H9 (cell line): Measurements from ENCODE around the gene THOC7. TPM values are rescaled to one million over a fixed set of nuclear protein-coding genes. Genes with fewer than 3 reads are reported as not detected.

Experiments
- DNase-seq: peaks from one replicate; pipeline ENCODE4 v3.0.0-alpha.2; 2017
- H2AFZ ChIP-seq: one replicate; pipeline ENCODE4 v1.6.1; 2013; ENCODE audit warnings: mild to moderate bottlenecking, low read length, control low read depth, moderate library complexity
- H2AK5ac ChIP-seq: 2 replicates; pipeline ENCODE4 v1.6.1; 2013; ENCODE audit warnings: low read length, control low read depth, mixed read lengths; ENCODE audit not compliant: insufficient read length
- H2BK120ac ChIP-seq: one replicate; pipeline ENCODE4 v1.6.1; 2013; ENCODE audit warnings: low read depth, mild to moderate bottlenecking, low read length, control low read depth, inconsistent platforms; ENCODE audit not compliant: poor library complexity, severe bottlenecking
- H2BK12ac ChIP-seq: 2 replicates; pipeline ENCODE4 v1.6.1; 2013; ENCODE audit warnings: low read length, control low read depth, mixed read lengths, low read depth; ENCODE audit not compliant: insufficient read length
- H2BK15ac ChIP-seq: 2 replicates; pipeline ENCODE4 v1.6.1; 2013; ENCODE audit warnings: low read depth, low read length, control low read depth
- H2BK20ac ChIP-seq: one replicate; pipeline ENCODE4 v1.6.1; 2013; ENCODE audit warnings: low read depth, mild to moderate bottlenecking, low read length, control low read depth, inconsistent platforms; ENCODE audit not compliant: poor library complexity, severe bottlenecking
- H2BK5ac ChIP-seq: 2 replicates; pipeline ENCODE4 v1.6.1; 2013; ENCODE audit warnings: low read length, control low read depth, mixed read lengths; ENCODE audit not compliant: insufficient read length
- H3K14ac ChIP-seq: 2 replicates; pipeline ENCODE4 v1.6.1; 2013; ENCODE audit warnings: low read length, control low read depth; ENCODE audit not compliant: insufficient read depth
- H3K18ac ChIP-seq: 2 replicates; pipeline ENCODE4 v1.6.1; 2013; ENCODE audit warnings: low read depth, mild to moderate bottlenecking, mixed read lengths, low read length, control low read depth; ENCODE audit not compliant: insufficient read length
- H3K23ac ChIP-seq: 2 replicates; pipeline ENCODE4 v1.6.1; 2013; ENCODE audit warnings: low read length, control low read depth, mixed read lengths, low read depth; ENCODE audit not compliant: insufficient read length
- H3K23me2 ChIP-seq: 2 replicates; pipeline ENCODE4 v1.6.1; 2013; ENCODE audit warnings: low read depth, mild to moderate bottlenecking, mixed read lengths, low read length, control low read depth; ENCODE audit not compliant: insufficient read length, poor library complexity, severe bottlenecking
- H3K27ac ChIP-seq: 2 replicates; pipeline ENCODE4 v1.5.1; 2013; ENCODE audit warnings: low read length, control low read depth, mixed read lengths, low read depth; ENCODE audit not compliant: insufficient read length
- H3K27me3 ChIP-seq: 2 replicates; pipeline ENCODE4 v1.6.1; 2013; ENCODE audit warnings: low read length, control low read depth, inconsistent platforms; ENCODE audit not compliant: insufficient read depth
- H3K4ac ChIP-seq: 2 replicates; pipeline ENCODE4 v1.6.1; 2013; ENCODE audit warnings: low read depth, mild to moderate bottlenecking, control low read depth, inconsistent platforms, low read length, moderate library complexity
- H3K4me1 ChIP-seq: 2 replicates; pipeline ENCODE4 v1.6.1; 2013; ENCODE audit warnings: low read length, control low read depth, inconsistent platforms; ENCODE audit not compliant: insufficient read depth
- H3K4me2 ChIP-seq: 2 replicates; pipeline ENCODE4 v1.6.1; 2013; ENCODE audit warnings: low read length, control low read depth, mixed read lengths; ENCODE audit not compliant: insufficient read length, insufficient read depth
- H3K56ac ChIP-seq: 2 replicates; pipeline ENCODE4 v1.6.1; 2013; ENCODE audit warnings: low read depth, mild to moderate bottlenecking, mixed read lengths, low read length, control low read depth; ENCODE audit not compliant: insufficient read length
- H3K79me1 ChIP-seq: 2 replicates; pipeline ENCODE4 v1.6.1; 2013; ENCODE audit warnings: low read depth, mild to moderate bottlenecking, moderate library complexity, low read length, control low read depth, inconsistent platforms; ENCODE audit not compliant: insufficient read depth, poor library complexity, severe bottlenecking
- H3K79me2 ChIP-seq: 2 replicates; pipeline ENCODE4 v1.6.1; 2013; ENCODE audit warnings: low read length, control low read depth, inconsistent platforms; ENCODE audit not compliant: insufficient read depth
- H3K9ac ChIP-seq: 2 replicates; pipeline ENCODE4 v1.6.1; 2013; ENCODE audit warnings: low read length, control low read depth, mixed read lengths; ENCODE audit not compliant: insufficient read length; ENCODE audit errors: extremely low read depth
- H3K9me3 ChIP-seq: one replicate; pipeline ENCODE4 v1.6.1; 2013; ENCODE audit warnings: low read depth, low read length, inconsistent platforms; ENCODE audit not compliant: control insufficient read depth
- H3T11ph ChIP-seq: one replicate; pipeline ENCODE4 v1.6.1; 2013; ENCODE audit warnings: mild to moderate bottlenecking, low read length, control low read depth, inconsistent platforms
- H4K20me1 ChIP-seq: one replicate; pipeline ENCODE4 v1.6.1; 2013; ENCODE audit not compliant: control insufficient read depth, insufficient read length, insufficient read depth
- H4K5ac ChIP-seq: 2 replicates; pipeline ENCODE4 v1.6.1; 2013; ENCODE audit warnings: low read depth, mild to moderate bottlenecking, mixed read lengths, low read length, control low read depth; ENCODE audit not compliant: insufficient read length
- H4K8ac ChIP-seq: replicated peaks from 2 replicates; pipeline ENCODE4 v1.6.1; 2013; ENCODE audit warnings: low read length, control low read depth, mixed read lengths, low read depth; ENCODE audit not compliant: insufficient read length
- H4K91ac ChIP-seq: 2 replicates; pipeline ENCODE4 v1.6.1; 2013; ENCODE audit warnings: low read depth, mild to moderate bottlenecking, moderate library complexity, mixed read lengths, low read length, control low read depth; ENCODE audit not compliant: insufficient read length
- H3K27ac Mint-ChIP-seq, 3 experiments: 2 replicates in 2 of 3; 3 replicates in 1 of 3; pipeline ENCODE4 v1.8.0; 2020 to 2021; ENCODE audit warnings: mixed read lengths in 3 of 3, mild to moderate bottlenecking in 1 of 3, moderate library complexity in 1 of 3
- H3K27me3 Mint-ChIP-seq: 2 replicates; pipeline ENCODE4 v1.8.0; 2021; ENCODE audit warnings: low read depth, mild to moderate bottlenecking, moderate library complexity, mixed read lengths
- H3K36me3 Mint-ChIP-seq, 3 experiments: 2 replicates in 2 of 3; 3 replicates in 1 of 3; pipeline ENCODE4 v1.8.0; 2020 to 2021; ENCODE audit warnings: low read depth in 3 of 3, mixed read lengths in 3 of 3; ENCODE audit not compliant: insufficient read depth in 1 of 3
- H3K4me1 Mint-ChIP-seq, 2 experiments: 2 replicates each; pipeline ENCODE4 v1.8.0; 2020; ENCODE audit warnings: mixed read lengths in 2 of 2
- H3K4me3 Mint-ChIP-seq, 2 experiments: 2 replicates in 1 of 2; 3 replicates in 1 of 2; pipeline ENCODE4 v1.8.0; 2020 to 2021; ENCODE audit warnings: mild to moderate bottlenecking in 2 of 2, mixed read lengths in 2 of 2, moderate library complexity in 1 of 2
- H3K9me3 Mint-ChIP-seq, 2 experiments: 2 replicates in 1 of 2; 3 replicates in 1 of 2; pipeline ENCODE4 v1.8.0; 2020; ENCODE audit warnings: mild to moderate bottlenecking in 2 of 2, mixed read lengths in 2 of 2, moderate library complexity in 1 of 2
- CTCF ChIP-seq: fragments of 200-600 bp; sonication (generic); conservative IDR thresholded peaks from 3 replicates; pipeline ENCODE4 v1.8.0; 2021; ENCODE audit warnings: antibody characterized with exemption, mild to moderate bottlenecking
- WGBS: extraction: QIAGEN DNeasy Blood & Tissue Kit; methylation state at CpG from one replicate; pipeline ENCODE4 v1.1.7; 2013; ENCODE audit warnings: missing lambda C conversion rate, low lambda C conversion rate, mixed read lengths; ENCODE audit not compliant: insufficient read length; ENCODE audit errors: extremely low coverage; 5-methylcytosine and 5-hydroxymethylcytosine counted together
- total RNA-seq: library from RNA; stranded (reverse); gene quantifications from 2 replicates; pipeline ENCODE4 v1.2.1, GENCODE V29; 2021

The THOC7 gene
- total RNA-seq, 1 experiment from 2014 or later, result 63.3 TPM

GRCh38 chr3:63819151-63819398, 44.5 kb downstream of the THOC7 start, which contains the start of gene C3orf49:
TSS of gene C3orf49 (plus strand) at chr3:63819299. CDS start at chr3:63819472, 173 bp downstream.
- H3K79me1 ChIP-seq, result no peaks in the 10 kb centered on the region
- Mint-ChIP-seq H3K9me3 (no peaks in the 10 kb centered on the region), H3K27me3 (no peaks in the 10 kb centered on the region), H3K4me1 (peaks cover 9 to 16% of the 10 kb centered on the region in 2 experiments), H3K4me3 (no peak within 1 kb of the TSS), H3K27ac (no peak within 1 kb of the TSS), H3K36me3 (no peaks in the 10 kb centered on the region)
- no peaks in the 10 kb centered on the region for H3K9me3 ChIP-seq
- no peak within 1 kb of the TSS for H4K8ac ChIP-seq
- no peak within 1 kb of the TSS for H3K23ac ChIP-seq
- no peaks in the 10 kb centered on the region for H3K79me2 ChIP-seq
- no peak within 1 kb of the TSS for H3K27ac ChIP-seq
- H2BK20ac ChIP-seq, result no peak within 1 kb of the TSS
- H2AK5ac ChIP-seq, result no peak within 1 kb of the TSS
- H3K27me3 ChIP-seq, result no peaks in the 10 kb centered on the region
- no peak for TF ChIP-seq CTCF
- no peak within 1 kb of the TSS for H2BK12ac ChIP-seq
- H3K4me2 ChIP-seq, result no peak within 1 kb of the TSS
- H3K4ac ChIP-seq, result no peak within 1 kb of the TSS
- no CpG with 5 or more reads among the region's 1 CpG for WGBS
- H4K5ac ChIP-seq, result no peak within 1 kb of the TSS
- no peak within 1 kb of the TSS for H3K9ac ChIP-seq
- H3K23me2 ChIP-seq, result no peaks in the 10 kb centered on the region
- no peak within 1 kb of the TSS for H2BK15ac ChIP-seq
- H3K14ac ChIP-seq, result no peak within 1 kb of the TSS
- H3K18ac ChIP-seq, result no peak within 1 kb of the TSS
- no peak within 1 kb of the TSS for H4K91ac ChIP-seq
- H3T11ph ChIP-seq, result no peak within 1 kb of the TSS
- H3K56ac ChIP-seq, result no peak within 1 kb of the TSS
- H2AFZ ChIP-seq, result no peak within 1 kb of the TSS
- no peaks in the 10 kb centered on the region for H4K20me1 ChIP-seq
- DNase-seq, result no peak
- H2BK120ac ChIP-seq, result no peak within 1 kb of the TSS
- 0 out of 2 replicates have a peak, but pooled peaks cover 3% of the 10 kb centered on the region for H3K4me1 ChIP-seq
- H2BK5ac ChIP-seq, result no peak within 1 kb of the TSS
